GM12878 (cell line): ENCODE data around the gene TBL1XR1. TPM values are rescaled to one million over a fixed set of nuclear protein-coding genes. Genes with fewer than 3 reads are reported as not detected.

Source experiments
- ATAC-seq: fragments of 200-7000 bp; cut with Tn5 transposase; 3 replicates; pipeline ENCODE4 v1.9.1; 2020; ENCODE audit warnings: mild to moderate bottlenecking, moderate library complexity
- BruUV-seq: library from RNA; stranded (reverse); fragments of 400-500 nt; replicated peaks from 2 replicates; lab custom pipeline; 2021; lab: Mats Ljungman, UMichigan
- CTCF ChIA-PET: fragments of 300-600 bp; sonication (Branson Sonifier 250); formaldehyde crosslinking; extraction: SDS; loops from one replicate; lab custom pipeline; 2021; ENCODE audit warnings: inconsistent platforms; lab: Yijun Ruan, JAX
- POLR2A ChIA-PET: fragments of 350-600 bp; formaldehyde crosslinking; extraction: SDS; loops from one replicate; lab custom pipeline; 2021; ENCODE audit warnings: inconsistent platforms; lab: Charles Lee
- RAD21 ChIA-PET: fragments of 300-600 bp; sonication (Branson Sonifier 250); formaldehyde crosslinking; loops from one replicate; lab custom pipeline; 2023; ENCODE audit warnings: antibody characterized with exemption; ENCODE audit not compliant: unreplicated experiment; lab: Charles Lee
- SMC1A ChIA-PET: fragments of 300-600 bp; sonication (Branson Sonifier 250); formaldehyde crosslinking; loops from one replicate; lab custom pipeline; 2023; ENCODE audit not compliant: unreplicated experiment, uncharacterized antibody; lab: Charles Lee
- DNase-seq: peaks from one replicate; pipeline ENCODE4 v3.0.0-alpha.2; 2011; ENCODE audit warnings: low read depth, low spot score
- FAIRE-seq: peaks from 3 replicates; lab custom pipeline; 2011; peaks lifted over from hg19 to GRCh38; lab: Jason Lieb, UNC
- H2AFZ ChIP-seq: 2 replicates; pipeline ENCODE4 v1.6.0; 2011; ENCODE audit warnings: low read depth, low read length, control low read depth; ENCODE audit not compliant: control insufficient read depth
- H3K27ac ChIP-seq: 2 replicates; pipeline ENCODE4 v1.5.1; 2011; ENCODE audit warnings: control low read depth; ENCODE audit not compliant: control insufficient read depth, insufficient read depth
- H3K27me3 ChIP-seq, 2 experiments: replicated peaks in 1 of 2; 2 replicates each; pipeline versions ENCODE4 v1.6.0 to v1.6.1; 2011; ENCODE audit warnings: low read length in 1 of 2; ENCODE audit not compliant: control insufficient read depth in 2 of 2, insufficient read depth in 2 of 2
- H3K36me3 ChIP-seq, 2 experiments: 2 replicates each; pipeline ENCODE4 v1.5.1; 2011; ENCODE audit warnings: low read length in 1 of 2; ENCODE audit not compliant: control insufficient read depth in 2 of 2, insufficient read depth in 2 of 2
- H3K4me1 ChIP-seq: 2 replicates; pipeline ENCODE4 v1.6.1; 2011; ENCODE audit warnings: mild to moderate bottlenecking, low read length, moderate library complexity, mixed read lengths; ENCODE audit not compliant: control insufficient read depth, insufficient read depth
- H3K4me2 ChIP-seq: 2 replicates; pipeline ENCODE4 v1.6.0; 2011; ENCODE audit warnings: control low read depth; ENCODE audit not compliant: control insufficient read depth, insufficient read depth
- H3K4me3 ChIP-seq: fragments of 200-600 bp; sonication (generic); 2 replicates; pipeline ENCODE4 v1.5.1; 2016
- H3K79me2 ChIP-seq: 2 replicates; pipeline ENCODE4 v1.6.0; 2011; ENCODE audit warnings: low read length; ENCODE audit not compliant: control insufficient read depth, insufficient read depth
- H3K9ac ChIP-seq: 2 replicates; pipeline ENCODE4 v1.8.0; 2011; ENCODE audit warnings: low read length, control low read depth, mixed read lengths; ENCODE audit not compliant: control insufficient read depth, insufficient read depth
- H3K9me3 ChIP-seq: replicated peaks from 3 replicates; pipeline ENCODE4 v1.5.1; 2011; ENCODE audit warnings: mild to moderate bottlenecking, low read length; ENCODE audit not compliant: control insufficient read depth, insufficient read depth
- H4K20me1 ChIP-seq: 2 replicates; pipeline ENCODE4 v1.6.0; 2011; ENCODE audit not compliant: control insufficient read depth, insufficient read depth
- BCL3 ChIP-seq: IDR thresholded peaks from 2 replicates; pipeline ENCODE4 v1.6.1; 2011; ENCODE audit warnings: borderline replicate concordance, low read depth, mild to moderate bottlenecking, moderate library complexity, low read length; ENCODE audit not compliant: insufficient read depth, poor library complexity, severe bottlenecking
- BHLHE40 ChIP-seq, 2 experiments: fragments of 450-650 bp in 1 of 2; IDR thresholded peaks; 2 replicates each; pipeline ENCODE4 v1.6.1; 2011 to 2017; ENCODE audit warnings: low read depth in 2 of 2, borderline replicate concordance in 1 of 2, improper control_type of control experiment in 1 of 2, low read length in 1 of 2, mild to moderate bottlenecking in 1 of 2
- BRCA1 ChIP-seq: IDR thresholded peaks from 2 replicates; pipeline ENCODE4 v1.6.1; 2011; ENCODE audit warnings: low read depth, low read length, improper control_type of control experiment
- CHD1 ChIP-seq: IDR thresholded peaks from 2 replicates; pipeline ENCODE4 v1.6.1; 2012; ENCODE audit warnings: low read depth, low read length, improper control_type of control experiment
- CTCF ChIP-seq, 3 experiments: IDR thresholded peaks in 2 of 3; conservative IDR thresholded peaks in 1 of 3; 2 replicates each; pipeline ENCODE4 v1.5.1; 2011; ENCODE audit warnings: low read depth in 3 of 3, low read length in 3 of 3, mild to moderate bottlenecking in 3 of 3, control low read depth in 2 of 3, moderate library complexity in 2 of 3, inconsistent platforms in 1 of 3, mixed read lengths in 1 of 3; ENCODE audit not compliant: control insufficient read depth in 2 of 3, insufficient read depth in 1 of 3; ENCODE audit errors: extremely low read depth in 1 of 3
- ETV6 ChIP-seq, 2 experiments: fragments of 450-650 bp in 1 of 2; IDR thresholded peaks in 1 of 2; conservative IDR thresholded peaks in 1 of 2; 2 replicates each; pipeline ENCODE4 v1.6.1; 2014; ENCODE audit warnings: antibody characterized with exemption in 1 of 2, borderline replicate concordance in 1 of 2, low read depth in 1 of 2, mild to moderate bottlenecking in 1 of 2, moderate library complexity in 1 of 2
- JUND ChIP-seq: IDR thresholded peaks from 2 replicates; pipeline ENCODE4 v1.6.1; 2012; ENCODE audit warnings: low read depth, mild to moderate bottlenecking, low read length, improper control_type of control experiment, moderate library complexity
- KAT2A ChIP-seq: conservative IDR thresholded peaks from 2 replicates; pipeline ENCODE4 v1.6.1; 2011; ENCODE audit warnings: low read depth, low read length; ENCODE audit not compliant: control insufficient read depth
- MYB ChIP-seq: fragments of 150-350 bp; IDR thresholded peaks from 2 replicates; pipeline ENCODE4 v1.6.1; 2014; ENCODE audit warnings: mild to moderate bottlenecking, low read depth, low read length, borderline replicate concordance
- RELA ChIP-seq: fragments of 450-650 bp; IDR thresholded peaks from 2 replicates; pipeline ENCODE4 v1.8.0; 2014; ENCODE audit warnings: borderline replicate concordance; ENCODE audit not compliant: partially characterized antibody
- SPI1 ChIP-seq: IDR thresholded peaks from 2 replicates; pipeline ENCODE4 v1.6.1; 2011; ENCODE audit warnings: low read depth, mild to moderate bottlenecking, low read length, moderate library complexity, borderline replicate concordance; ENCODE audit not compliant: insufficient read depth
- SREBF2 ChIP-seq: IDR thresholded peaks from 2 replicates; pipeline ENCODE4 v1.6.1; 2012; ENCODE audit warnings: mild to moderate bottlenecking, low read length
- TBL1XR1 ChIP-seq: IDR thresholded peaks from 2 replicates; pipeline ENCODE4 v1.6.1; 2012; ENCODE audit warnings: low read depth, low read length, improper control_type of control experiment
- WGBS: methylation state at CpG from one replicate; pipeline ENCODE4 v1.1.6; 2016; ENCODE audit warnings: low lambda C conversion rate; ENCODE audit not compliant: insufficient replicate concordance, insufficient coverage; ENCODE audit errors: missing lambda C conversion rate; 5-methylcytosine and 5-hydroxymethylcytosine counted together
- in situ Hi-C: fragments of 300-500 bp; cut with MboI; formaldehyde crosslinking; loops from 9 replicates; pipeline ENCODE4 v1.14.3; 2018; ENCODE audit warnings: mixed read lengths
- intact Hi-C: fragments of 100-400 bp; cut with micrococcal nuclease; formaldehyde crosslinking; loops from one replicate; pipeline ENCODE4 v1.14.2; 2022; ENCODE audit not compliant: unreplicated experiment
- polyA plus RNA-seq, 11 experiments: library from polyadenylated mRNA; depleted of rRNA in 4 of 11; unstranded in 6 of 11; stranded (reverse) in 5 of 11; fragments of >200 nt; fragmentation: Nextera tagmentation in 4 of 11; fragmentation: Illumina TruSeq in 1 of 11; extraction: Ambion mirVana in 4 of 11; extraction: Trizol in 1 of 11; gene quantifications; 1 replicate in 1 of 11; 2 replicates in 10 of 11; pipeline versions ENCODE4 v1.2.1 to v1.2.3, GENCODE V29; 2011 to 2016; ENCODE audit warnings: inconsistent platforms in 2 of 11, missing spikeins in 2 of 11, low read depth in 1 of 11
- total RNA-seq, 4 experiments: library from RNA; depleted of rRNA in 3 of 4; stranded (reverse); fragments of >200 nt in 3 of 4; fragmentation: Illumina TruSeq in 1 of 4; extraction: Trizol in 1 of 4; gene quantifications; 2 replicates each; pipeline versions ENCODE4 v1.2.1 to v1.2.3, GENCODE V29; 2013 to 2021
- TF ChIP-seq, protein P1 (sequence below): fragments of 450-650 bp; IDR thresholded peaks from 2 replicates; pipeline ENCODE4 v1.6.1; 2017; ENCODE audit warnings: mild to moderate bottlenecking
- TF ChIP-seq, protein P2 (sequence below): fragments of 450-650 bp; IDR thresholded peaks from 2 replicates; pipeline ENCODE4 v1.6.1; 2017; ENCODE audit warnings: low read depth, mild to moderate bottlenecking, moderate library complexity

The TBL1XR1 gene
- total and polyA plus RNA-seq, 10 of the 15 experiments (the other 5 are each of a cell fraction or from before 2014, with no cell fraction given), result 13.0 to 115 (median 60.4) TPM

DNA sequence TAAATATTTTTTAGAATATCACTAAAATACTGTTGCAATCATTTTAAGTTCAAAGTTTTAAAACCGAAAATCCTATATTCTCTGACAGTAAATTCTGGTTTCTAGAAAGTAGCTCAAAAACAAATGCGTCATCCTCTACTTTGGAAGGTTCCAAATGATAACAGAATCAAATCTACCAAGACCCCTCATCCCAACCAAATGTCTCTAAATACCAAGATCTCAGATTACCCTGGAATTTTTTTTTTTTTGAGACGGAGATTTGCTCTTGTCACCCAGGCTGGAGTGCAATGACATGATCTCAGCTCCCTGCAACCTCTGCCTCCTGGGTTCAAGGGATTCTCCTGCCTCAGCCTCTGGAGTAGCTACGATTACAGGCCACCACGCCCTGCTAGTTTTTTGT is 16.8 kb downstream of the TBL1XR1 start:
- 96% methylated on average over 5 of the region's 5 CpGs for WGBS
- no TSS peak for BruUV-seq
- Histone ChIP-seq H3K4me3 (no peak overlapping the region), H4K20me1 (no peaks in the 10 kb centered on the region), H3K27ac (no peak overlapping the region), H3K4me2 (no peak overlapping the region), H3K9ac (no peak overlapping the region), H3K9me3 (no peaks in the 10 kb centered on the region), H2AFZ (no peak overlapping the region), H3K27me3 (no peaks in the 10 kb centered on the region), H3K79me2 (peaks cover 94% of the 10 kb centered on the region), H3K4me1 (peaks cover 8% of the 10 kb centered on the region), H3K36me3 (peaks cover 0 to 3% of the 10 kb centered on the region in 2 experiments; a peak in 2 of 4 replicates)
- RAD21 ChIA-PET, result no interaction called here
- no peak for DNase-seq
- intact Hi-C loops, result no loop called here
- SMC1A ChIA-PET, result interaction anchor here (0.7 to 2.1 kb wide), 2 partner anchors 35 to 79 kb away, joined by 3 to 9 read pairs; no protein-coding TSS in a partner anchor
- no peak for ATAC-seq
- CTCF ChIA-PET, result interaction anchor here (0.7 kb wide), 1 partner anchor 18 kb away, joined by 3 read pairs; no protein-coding TSS in a partner anchor
- FAIRE-seq, result no peak
- in situ Hi-C loops, result no loop called here
- POLR2A ChIA-PET, result interaction anchor here (1.0 kb wide), 1 partner anchor 13 kb away, joined by 4 read pairs; no protein-coding TSS in a partner anchor
- TF ChIP-seq BRCA1 (no peak), MYB (no peak), ETV6 (conservative IDR thresholded peaks at IDR 0.05 in 1 of 2, IDR thresholded peaks at IDR 0.05 in 1 of 2; ENCODE audit: borderline replicate concordance in 1 of 2, low read depth in 1 of 2) (no peak), CHD1 (no peak), JUND (no peak), BHLHE40 (IDR thresholded peaks at IDR 0.05; ENCODE audit: borderline replicate concordance in 1 of 2, low read depth in 2 of 2, low read length in 1 of 2) (no peak), TBL1XR1 (no peak), SPI1 (no peak), BCL3 (no peak), RELA (no peak), CTCF (IDR thresholded peaks at IDR 0.05 in 2 of 3, conservative IDR thresholded peaks at IDR 0.05 in 1 of 3; ENCODE audit: control insufficient read depth in 2 of 3, extremely low read depth in 1 of 3, insufficient read depth in 1 of 3, low read depth in 3 of 3, low read length in 3 of 3) (no peak), SREBF2 (no peak), KAT2A (no peak)
- TF ChIP-seq, protein P1, sequence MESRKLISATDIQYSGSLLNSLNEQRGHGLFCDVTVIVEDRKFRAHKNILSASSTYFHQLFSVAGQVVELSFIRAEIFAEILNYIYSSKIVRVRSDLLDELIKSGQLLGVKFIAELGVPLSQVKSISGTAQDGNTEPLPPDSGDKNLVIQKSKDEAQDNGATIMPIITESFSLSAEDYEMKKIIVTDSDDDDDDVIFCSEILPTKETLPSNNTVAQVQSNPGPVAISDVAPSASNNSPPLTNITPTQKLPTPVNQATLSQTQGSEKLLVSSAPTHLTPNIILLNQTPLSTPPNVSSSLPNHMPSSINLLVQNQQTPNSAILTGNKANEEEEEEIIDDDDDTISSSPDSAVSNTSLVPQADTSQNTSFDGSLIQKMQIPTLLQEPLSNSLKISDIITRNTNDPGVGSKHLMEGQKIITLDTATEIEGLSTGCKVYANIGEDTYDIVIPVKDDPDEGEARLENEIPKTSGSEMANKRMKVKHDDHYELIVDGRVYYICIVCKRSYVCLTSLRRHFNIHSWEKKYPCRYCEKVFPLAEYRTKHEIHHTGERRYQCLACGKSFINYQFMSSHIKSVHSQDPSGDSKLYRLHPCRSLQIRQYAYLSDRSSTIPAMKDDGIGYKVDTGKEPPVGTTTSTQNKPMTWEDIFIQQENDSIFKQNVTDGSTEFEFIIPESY, result no peak
- TF ChIP-seq, protein P2, sequence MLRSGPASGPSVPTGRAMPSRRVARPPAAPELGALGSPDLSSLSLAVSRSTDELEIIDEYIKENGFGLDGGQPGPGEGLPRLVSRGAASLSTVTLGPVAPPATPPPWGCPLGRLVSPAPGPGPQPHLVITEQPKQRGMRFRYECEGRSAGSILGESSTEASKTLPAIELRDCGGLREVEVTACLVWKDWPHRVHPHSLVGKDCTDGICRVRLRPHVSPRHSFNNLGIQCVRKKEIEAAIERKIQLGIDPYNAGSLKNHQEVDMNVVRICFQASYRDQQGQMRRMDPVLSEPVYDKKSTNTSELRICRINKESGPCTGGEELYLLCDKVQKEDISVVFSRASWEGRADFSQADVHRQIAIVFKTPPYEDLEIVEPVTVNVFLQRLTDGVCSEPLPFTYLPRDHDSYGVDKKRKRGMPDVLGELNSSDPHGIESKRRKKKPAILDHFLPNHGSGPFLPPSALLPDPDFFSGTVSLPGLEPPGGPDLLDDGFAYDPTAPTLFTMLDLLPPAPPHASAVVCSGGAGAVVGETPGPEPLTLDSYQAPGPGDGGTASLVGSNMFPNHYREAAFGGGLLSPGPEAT, result no peak
